ENCODE data around the gene SYNDIG1. TPM values are rescaled to one million over a fixed set of nuclear protein-coding genes. Genes with fewer than 3 reads are reported as not detected.

Gene SYNDIG1
- total and polyA plus RNA-seq, 2 of the 4 experiments (the other 2 are of a cell fraction) = not detected

DNA sequence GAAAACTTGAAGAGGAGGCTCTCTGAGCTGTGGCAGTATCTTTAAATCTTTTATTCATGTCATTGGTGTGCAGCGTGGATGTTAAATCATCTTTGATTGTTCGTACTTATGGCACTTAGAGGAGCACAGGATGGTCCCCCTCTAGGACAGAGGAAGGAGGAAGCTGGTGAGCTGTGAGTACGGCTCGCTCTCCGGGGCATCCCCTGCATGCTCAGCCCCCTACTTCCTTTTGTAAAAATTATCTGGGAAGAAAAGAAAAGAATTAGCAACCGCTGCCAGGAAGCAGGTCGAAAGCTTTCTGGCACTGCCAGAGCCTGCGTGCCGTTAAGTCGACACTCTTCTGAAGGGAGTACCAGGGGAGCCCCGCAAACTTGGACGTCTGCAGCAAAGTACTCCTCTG, 158.5 kb downstream of the SYNDIG1 start:
- H4K91ac ChIP-seq (ENCODE audit: insufficient read depth, low read depth, low read length) = no peak overlapping the region
- no peak overlapping the region for H2BK5ac ChIP-seq (ENCODE audit: low read depth, low read length, poor library complexity, severe bottlenecking)
- in situ Hi-C loops (cut with MboI; ENCODE audit: low sequenced_read_pairs) (loop anchor here (25.0 kb wide), 1 partner anchor 759 kb away; the partner anchor contains the start of gene ABHD12), intact Hi-C loops (cut with micrococcal nuclease) (no loop called here), dilution Hi-C loops (cut with HindIII; ENCODE audit: low sequenced_read_pairs, unreplicated experiment) (no loop called here)
- H3K9me3 ChIP-seq (ENCODE audit: control insufficient read depth, insufficient read depth, low read length) = no peaks in the 10 kb centered on the region
- H2BK120ac ChIP-seq (ENCODE audit: low read depth, low read length) = no peak overlapping the region
- ATAC-seq (ENCODE audit: low read depth) (no peak), DNase-seq (no peak)
- TF ChIP-seq MAZ (IDR thresholded peaks at IDR 0.05; ENCODE audit: borderline replicate concordance, low read depth, low read length) = no peak
- no peak overlapping the region for H3K4me3 ChIP-seq (ENCODE audit: insufficient read depth, low read depth, low read length)
- no peak overlapping the region for H2BK15ac ChIP-seq (ENCODE audit: low read depth, low read length)
- H3K9ac ChIP-seq (ENCODE audit: low read depth, low read length) = no peak overlapping the region
- H3K79me1 ChIP-seq (ENCODE audit: low read depth in 1 of 2, low read length in 2 of 2) = no peaks in the 10 kb centered on the region
- no peak overlapping the region for H2AK9ac ChIP-seq (replicated peaks; ENCODE audit: low read depth, low read length, poor library complexity)
- ChIA-PET POLR2A (ENCODE audit: unreplicated experiment) (no interaction called here), CTCF (no interaction called here)
- no peak overlapping the region for H2AK5ac ChIP-seq (ENCODE audit: low read depth, low read length)
- peaks cover 1% of the 10 kb centered on the region; the same call in 1 of the 2 replicates for H3K4me1 ChIP-seq (ENCODE audit: control insufficient read depth, insufficient read depth, low read length)
- no peak overlapping the region for H3K4me2 ChIP-seq (ENCODE audit: low read depth, low read length)
- no peak overlapping the region for H3K14ac ChIP-seq (replicated peaks; ENCODE audit: low read depth, low read length)
- BruUV-seq (replicated peaks) = no TSS peak
- no peak overlapping the region for H2BK20ac ChIP-seq (ENCODE audit: low read depth, low read length)
- H4K8ac ChIP-seq (ENCODE audit: low read depth in 2 of 2, low read length in 2 of 2) = no peak overlapping the region
- no peak overlapping the region for H3K4ac ChIP-seq (ENCODE audit: low read depth, low read length)
- H3K27ac ChIP-seq (ENCODE audit: insufficient read depth, low read length) = no peak overlapping the region
- H4K20me1 ChIP-seq (ENCODE audit: insufficient read depth, low read length) = no peaks in the 10 kb centered on the region
- WGBS, 2 experiments (ENCODE audit: extremely low coverage in 2 of 2, insufficient read length in 1 of 2) = no CpG with 5 or more reads among the region's 12 CpGs
- no peak overlapping the region for H3K18ac ChIP-seq (ENCODE audit: low read depth, low read length)
- no peak overlapping the region for H4K5ac ChIP-seq (ENCODE audit: low read depth, low read length)
- H3K9me1 ChIP-seq (ENCODE audit: insufficient read depth, low read length) = no peaks in the 10 kb centered on the region
- H2AFZ ChIP-seq (replicated peaks; ENCODE audit: low read length, poor library complexity) = no peak overlapping the region
- H3K56ac ChIP-seq (ENCODE audit: extremely low read depth, insufficient read depth, low read length) = no peak overlapping the region
- no peaks in the 10 kb centered on the region; the same call in 1 of the 2 replicates for H3K27me3 ChIP-seq (ENCODE audit: control insufficient read depth, insufficient read depth, low read length)
- no peak overlapping the region for H3K23ac ChIP-seq (ENCODE audit: low read depth, low read length)
- H3K36me3 ChIP-seq (ENCODE audit: control insufficient read depth, insufficient read depth, low read length) = no peaks in the 10 kb centered on the region

Data from IMR-90 (cell line).